ENCODE results near the gene ARHGEF26.

ARHGEF26 gene

GRCh38 chr3:154168998-154169795 lies 48.0 kb downstream of the ARHGEF26 start:
- DNase-seq = no peak

DNA sequence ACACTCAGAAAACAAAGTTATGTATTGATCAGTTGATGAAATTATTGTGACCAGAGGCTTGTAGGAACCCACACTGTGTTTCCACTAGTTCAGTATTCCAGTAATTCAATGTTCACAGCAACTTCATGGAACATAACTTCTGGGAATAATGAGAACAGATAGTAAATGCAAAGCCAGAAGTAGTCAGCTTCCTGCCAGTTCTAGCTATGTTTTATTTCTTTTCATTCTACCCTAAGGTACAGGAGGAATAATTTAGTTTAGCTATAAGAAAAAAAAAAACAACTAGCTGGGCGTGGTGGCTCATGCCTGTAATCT lies 48.6 kb downstream of the ARHGEF26 start:
- DNase-seq = no peak

DNA sequence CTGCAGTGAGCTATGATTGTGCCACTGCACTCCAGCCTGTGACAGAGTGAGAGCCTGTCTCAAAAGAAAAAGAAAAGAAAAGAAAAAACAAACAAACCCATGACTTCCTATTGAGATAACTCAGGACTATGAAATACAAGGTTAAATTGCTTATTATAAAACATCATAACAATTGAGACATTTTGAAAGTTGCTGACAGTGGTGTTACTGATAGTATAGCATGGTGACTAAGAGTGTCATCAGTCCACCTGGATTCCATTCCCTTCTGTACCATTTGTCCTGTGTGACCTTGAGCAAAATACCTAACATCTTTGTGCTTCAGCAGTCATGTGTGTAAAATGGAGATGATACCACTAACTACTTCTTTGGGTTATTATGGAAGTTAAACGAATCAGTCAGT lies 49.1 kb downstream of the ARHGEF26 start:
- no peak for DNase-seq

DNA sequence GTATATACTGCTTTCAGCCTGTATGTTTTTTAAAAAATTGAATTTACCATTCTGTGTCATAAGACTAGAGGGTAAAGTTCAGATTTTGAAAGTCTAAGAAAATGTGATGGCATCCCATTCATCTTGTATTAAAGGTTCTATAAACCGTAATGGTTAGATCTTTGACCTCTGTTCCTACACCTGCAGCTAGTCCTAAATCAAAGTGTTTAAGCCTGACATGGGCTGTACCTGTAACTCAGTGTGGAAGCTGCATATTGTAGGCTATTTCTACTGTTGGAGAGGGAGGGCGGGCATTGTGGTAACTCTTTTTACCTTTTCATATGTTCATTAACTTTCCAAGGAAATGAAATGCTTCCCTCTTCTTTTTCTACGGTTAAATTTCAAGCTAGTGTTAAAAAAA lies 53.9 kb downstream of the ARHGEF26 start:
- no peak for DNase-seq

- DNase-seq = no peak
These were observed 54.8 kb downstream of the ARHGEF26 start for GRCh38 chr3:154176036-154176435.

DNA sequence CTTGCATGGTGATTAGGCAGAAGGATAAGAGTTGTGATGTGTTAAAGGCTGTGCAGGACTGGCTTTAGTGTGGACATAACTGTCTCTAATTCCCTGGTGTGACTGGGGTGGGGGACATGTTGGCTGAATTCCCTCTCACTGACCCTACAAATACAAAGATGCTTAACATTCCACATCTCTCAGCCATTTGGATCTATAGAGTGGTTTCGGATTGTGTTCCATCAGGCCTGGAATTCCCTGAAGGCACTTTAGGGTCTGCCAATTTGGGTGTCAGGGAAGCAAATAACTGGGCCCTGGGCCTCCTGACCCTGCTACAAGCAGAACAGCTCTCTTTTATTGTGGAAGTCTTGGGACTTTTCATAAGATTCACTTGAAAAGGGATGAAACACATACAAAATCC lies 56.2 kb downstream of the ARHGEF26 start:
- no peak for DNase-seq

- no peak for DNase-seq
These were observed 57.0 kb downstream of the ARHGEF26 start for GRCh38 chr3:154178172-154178571.

DNA sequence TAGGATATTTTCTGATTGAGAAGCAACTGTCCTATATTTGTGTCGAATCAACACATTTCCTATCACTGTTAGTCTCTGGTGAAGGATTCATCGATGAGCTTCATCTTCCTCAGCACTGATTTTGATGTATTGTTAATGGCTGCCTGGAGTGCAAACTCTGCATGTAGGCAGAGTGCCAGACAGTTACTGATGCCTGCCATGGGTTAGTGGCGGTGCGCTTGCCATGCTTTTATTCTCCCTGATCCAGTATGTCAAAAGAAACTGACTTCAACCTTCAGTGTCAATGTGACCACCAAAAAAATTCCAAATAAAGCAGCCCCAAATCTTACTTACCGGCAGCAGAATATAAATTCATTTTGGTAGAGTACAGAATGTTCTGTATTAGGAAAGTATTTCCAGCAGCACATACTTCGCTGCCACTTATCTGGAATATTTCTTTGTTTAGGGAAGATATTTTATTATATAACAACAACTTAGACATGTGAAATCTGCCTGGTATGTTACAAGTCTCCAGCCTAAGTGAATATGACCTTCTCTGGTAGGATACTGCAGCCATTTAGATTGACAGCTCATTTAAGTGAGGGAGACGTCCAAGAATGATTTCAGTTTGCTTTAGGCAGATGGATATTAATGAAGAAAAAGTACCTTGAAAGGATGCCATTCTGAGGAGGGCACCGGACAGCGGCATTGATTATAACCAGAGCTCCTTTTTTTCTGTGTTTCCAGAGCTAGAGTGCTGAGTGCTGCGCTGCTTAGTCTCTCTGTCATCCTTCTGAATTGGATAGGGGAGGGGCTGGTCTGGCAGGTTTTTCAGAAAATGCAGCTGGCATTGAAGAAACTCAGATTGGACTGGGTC lies 59.9 kb downstream of the ARHGEF26 start:
- DNase-seq = no peak

DNA sequence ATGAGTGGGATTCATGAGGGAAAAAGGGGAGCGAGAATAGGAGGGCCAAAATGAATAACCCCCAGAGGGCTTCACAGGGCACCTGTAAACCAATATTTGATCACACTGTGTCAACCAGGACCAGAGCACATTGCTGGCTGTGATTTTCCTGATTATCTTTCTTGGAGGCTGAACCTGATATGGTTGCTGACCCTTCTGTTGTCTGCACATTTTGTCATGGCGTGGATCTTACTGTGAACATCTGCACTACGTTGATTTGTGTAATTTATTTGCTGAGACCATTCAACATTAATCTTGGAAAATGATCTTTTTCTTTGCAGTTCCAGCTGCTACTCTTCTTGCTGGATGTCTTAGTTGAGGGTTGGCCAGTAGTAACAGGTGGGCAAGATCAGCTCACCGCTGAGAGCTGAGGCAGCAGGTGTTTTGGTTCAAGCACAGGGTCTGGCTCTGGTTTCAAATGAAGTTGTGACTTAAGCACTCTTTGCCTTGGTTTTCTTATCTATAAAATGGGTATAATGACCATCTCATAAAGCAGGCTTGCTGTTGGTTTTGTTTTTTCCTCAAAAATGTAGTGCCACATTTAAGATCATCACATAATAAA lies 61.2 kb downstream of the ARHGEF26 start:
- DNase-seq = no peak

GRCh38 chr3:154182975-154183374 lies 61.8 kb downstream of the ARHGEF26 start:
- DNase-seq = no peak

GRCh38 chr3:154184582-154184981 lies 63.4 kb downstream of the ARHGEF26 start:
- DNase-seq = no peak

DNA sequence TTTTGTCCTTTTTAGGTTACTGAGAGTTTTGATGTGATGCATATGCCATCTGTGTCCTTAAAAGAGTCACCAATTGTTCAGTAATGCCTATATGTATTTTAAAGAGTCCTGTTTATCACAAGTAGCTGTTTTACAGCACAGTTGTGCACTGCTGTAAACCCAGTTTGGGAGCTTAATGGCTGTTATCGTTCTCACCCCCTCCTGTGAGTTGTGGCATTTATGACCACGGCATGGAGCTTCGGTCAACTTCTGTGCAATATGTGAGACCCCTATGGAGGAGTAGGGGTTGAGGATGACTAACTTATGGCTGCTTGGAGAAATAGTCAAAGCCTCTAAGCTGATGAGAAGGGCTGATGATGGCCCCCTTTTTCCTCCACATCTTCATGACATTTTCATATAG lies 67.2 kb downstream of the ARHGEF26 start:
- DNase-seq = no peak

GRCh38 chr3:154188846-154189245 lies 67.7 kb downstream of the ARHGEF26 start:
- DNase-seq = no peak

GRCh38 chr3:154191520-154191919 lies 70.3 kb downstream of the ARHGEF26 start:
- no peak for DNase-seq

DNA sequence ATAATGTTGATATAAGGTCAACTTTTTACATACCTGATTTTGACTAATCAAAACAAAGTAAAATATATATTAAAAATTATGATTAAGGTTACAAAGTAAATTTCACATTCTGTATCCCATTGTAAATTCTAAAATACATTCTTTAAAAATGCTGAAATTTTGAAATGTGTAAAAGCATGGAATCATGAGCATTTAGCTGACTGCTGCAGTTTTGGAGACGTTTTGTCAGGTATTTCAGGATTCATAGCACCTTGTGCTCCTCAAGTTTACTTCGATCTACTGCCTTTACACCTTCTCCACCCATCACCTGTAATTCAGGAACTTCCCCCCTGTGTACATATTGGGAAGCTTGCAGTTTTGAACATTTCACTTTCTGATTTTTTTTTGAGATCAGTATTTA lies 71.0 kb downstream of the ARHGEF26 start:
- no peak for DNase-seq

GRCh38 chr3:154193000-154193615 lies 71.9 kb downstream of the ARHGEF26 start:
- DNase-seq = no peak

DNA sequence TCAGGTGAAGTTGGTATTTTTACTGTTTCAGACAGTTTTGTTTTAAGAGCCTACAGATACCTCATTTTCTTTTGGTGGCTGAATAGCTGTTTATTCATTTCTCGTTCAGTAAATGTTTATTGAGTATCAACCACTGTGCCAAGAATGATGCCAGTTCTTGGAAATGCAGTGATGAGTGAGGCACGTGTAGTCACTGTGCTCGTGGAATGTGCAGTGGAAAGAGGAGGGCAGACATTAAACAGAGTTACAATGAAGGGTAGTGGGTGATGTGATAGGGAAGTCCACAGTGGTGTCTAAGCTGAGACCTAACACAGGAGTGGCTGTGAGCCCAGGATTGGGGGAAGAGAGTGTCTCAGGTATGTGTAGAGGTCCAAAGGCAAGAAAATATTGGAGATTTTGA lies 73.7 kb downstream of the ARHGEF26 start:
- DNase-seq = no peak

GRCh38 chr3:154195620-154196356 lies 74.6 kb downstream of the ARHGEF26 start:
- no peak for DNase-seq

GRCh38 chr3:154197751-154198150 lies 76.6 kb downstream of the ARHGEF26 start:
- DNase-seq = no peak

GRCh38 chr3:154209499-154209898 lies 88.3 kb downstream of the ARHGEF26 start:
- DNase-seq = no peak

GRCh38 chr3:154210986-154211385 lies 89.8 kb downstream of the ARHGEF26 start:
- DNase-seq = no peak

GRCh38 chr3:154214306-154214705 lies 93.1 kb downstream of the ARHGEF26 start:
- no peak for DNase-seq

- DNase-seq = no peak
These were observed 96.5 kb downstream of the ARHGEF26 start for GRCh38 chr3:154217671-154218070.

All from stimulated activated CD8-positive, alpha-beta memory T cell treated with anti-CD3 and anti-CD28 coated beads, Interleukin-4, amount 100 ng/mL, for 48 hours (primary cell).